ENCODE data around the gene AP1B1. TPM values are rescaled to one million over a fixed set of nuclear protein-coding genes. Genes with fewer than 3 reads are reported as not detected.

Gene AP1B1
- total and polyA plus RNA-seq, 2 of the 8 experiments (the other 6 are each of a cell fraction or from before 2014, with no cell fraction given), result 64.2 to 86.8 TPM

DNA sequence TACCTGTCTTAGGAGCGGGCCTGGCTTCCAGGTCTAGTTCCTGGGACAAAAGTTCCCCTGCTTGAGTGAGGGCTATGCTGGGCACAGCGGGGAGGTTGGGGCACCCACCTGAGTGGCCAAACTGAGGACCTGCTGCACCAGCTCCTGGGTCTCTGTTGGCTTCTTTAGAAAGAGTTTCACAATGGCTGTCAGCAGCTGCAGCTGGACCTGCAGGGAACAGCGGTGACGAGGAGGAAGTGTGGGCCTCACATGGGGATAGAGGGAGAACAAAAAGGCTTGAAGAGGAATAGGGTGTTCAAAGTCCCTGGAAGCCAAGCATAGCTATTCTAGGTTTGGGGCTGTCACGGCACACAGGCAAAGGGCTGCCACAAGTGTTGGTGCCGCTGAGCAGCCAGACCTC is 46.2 kb downstream of the AP1B1 start (continued):
- TF ChIP-seq, protein P1, sequence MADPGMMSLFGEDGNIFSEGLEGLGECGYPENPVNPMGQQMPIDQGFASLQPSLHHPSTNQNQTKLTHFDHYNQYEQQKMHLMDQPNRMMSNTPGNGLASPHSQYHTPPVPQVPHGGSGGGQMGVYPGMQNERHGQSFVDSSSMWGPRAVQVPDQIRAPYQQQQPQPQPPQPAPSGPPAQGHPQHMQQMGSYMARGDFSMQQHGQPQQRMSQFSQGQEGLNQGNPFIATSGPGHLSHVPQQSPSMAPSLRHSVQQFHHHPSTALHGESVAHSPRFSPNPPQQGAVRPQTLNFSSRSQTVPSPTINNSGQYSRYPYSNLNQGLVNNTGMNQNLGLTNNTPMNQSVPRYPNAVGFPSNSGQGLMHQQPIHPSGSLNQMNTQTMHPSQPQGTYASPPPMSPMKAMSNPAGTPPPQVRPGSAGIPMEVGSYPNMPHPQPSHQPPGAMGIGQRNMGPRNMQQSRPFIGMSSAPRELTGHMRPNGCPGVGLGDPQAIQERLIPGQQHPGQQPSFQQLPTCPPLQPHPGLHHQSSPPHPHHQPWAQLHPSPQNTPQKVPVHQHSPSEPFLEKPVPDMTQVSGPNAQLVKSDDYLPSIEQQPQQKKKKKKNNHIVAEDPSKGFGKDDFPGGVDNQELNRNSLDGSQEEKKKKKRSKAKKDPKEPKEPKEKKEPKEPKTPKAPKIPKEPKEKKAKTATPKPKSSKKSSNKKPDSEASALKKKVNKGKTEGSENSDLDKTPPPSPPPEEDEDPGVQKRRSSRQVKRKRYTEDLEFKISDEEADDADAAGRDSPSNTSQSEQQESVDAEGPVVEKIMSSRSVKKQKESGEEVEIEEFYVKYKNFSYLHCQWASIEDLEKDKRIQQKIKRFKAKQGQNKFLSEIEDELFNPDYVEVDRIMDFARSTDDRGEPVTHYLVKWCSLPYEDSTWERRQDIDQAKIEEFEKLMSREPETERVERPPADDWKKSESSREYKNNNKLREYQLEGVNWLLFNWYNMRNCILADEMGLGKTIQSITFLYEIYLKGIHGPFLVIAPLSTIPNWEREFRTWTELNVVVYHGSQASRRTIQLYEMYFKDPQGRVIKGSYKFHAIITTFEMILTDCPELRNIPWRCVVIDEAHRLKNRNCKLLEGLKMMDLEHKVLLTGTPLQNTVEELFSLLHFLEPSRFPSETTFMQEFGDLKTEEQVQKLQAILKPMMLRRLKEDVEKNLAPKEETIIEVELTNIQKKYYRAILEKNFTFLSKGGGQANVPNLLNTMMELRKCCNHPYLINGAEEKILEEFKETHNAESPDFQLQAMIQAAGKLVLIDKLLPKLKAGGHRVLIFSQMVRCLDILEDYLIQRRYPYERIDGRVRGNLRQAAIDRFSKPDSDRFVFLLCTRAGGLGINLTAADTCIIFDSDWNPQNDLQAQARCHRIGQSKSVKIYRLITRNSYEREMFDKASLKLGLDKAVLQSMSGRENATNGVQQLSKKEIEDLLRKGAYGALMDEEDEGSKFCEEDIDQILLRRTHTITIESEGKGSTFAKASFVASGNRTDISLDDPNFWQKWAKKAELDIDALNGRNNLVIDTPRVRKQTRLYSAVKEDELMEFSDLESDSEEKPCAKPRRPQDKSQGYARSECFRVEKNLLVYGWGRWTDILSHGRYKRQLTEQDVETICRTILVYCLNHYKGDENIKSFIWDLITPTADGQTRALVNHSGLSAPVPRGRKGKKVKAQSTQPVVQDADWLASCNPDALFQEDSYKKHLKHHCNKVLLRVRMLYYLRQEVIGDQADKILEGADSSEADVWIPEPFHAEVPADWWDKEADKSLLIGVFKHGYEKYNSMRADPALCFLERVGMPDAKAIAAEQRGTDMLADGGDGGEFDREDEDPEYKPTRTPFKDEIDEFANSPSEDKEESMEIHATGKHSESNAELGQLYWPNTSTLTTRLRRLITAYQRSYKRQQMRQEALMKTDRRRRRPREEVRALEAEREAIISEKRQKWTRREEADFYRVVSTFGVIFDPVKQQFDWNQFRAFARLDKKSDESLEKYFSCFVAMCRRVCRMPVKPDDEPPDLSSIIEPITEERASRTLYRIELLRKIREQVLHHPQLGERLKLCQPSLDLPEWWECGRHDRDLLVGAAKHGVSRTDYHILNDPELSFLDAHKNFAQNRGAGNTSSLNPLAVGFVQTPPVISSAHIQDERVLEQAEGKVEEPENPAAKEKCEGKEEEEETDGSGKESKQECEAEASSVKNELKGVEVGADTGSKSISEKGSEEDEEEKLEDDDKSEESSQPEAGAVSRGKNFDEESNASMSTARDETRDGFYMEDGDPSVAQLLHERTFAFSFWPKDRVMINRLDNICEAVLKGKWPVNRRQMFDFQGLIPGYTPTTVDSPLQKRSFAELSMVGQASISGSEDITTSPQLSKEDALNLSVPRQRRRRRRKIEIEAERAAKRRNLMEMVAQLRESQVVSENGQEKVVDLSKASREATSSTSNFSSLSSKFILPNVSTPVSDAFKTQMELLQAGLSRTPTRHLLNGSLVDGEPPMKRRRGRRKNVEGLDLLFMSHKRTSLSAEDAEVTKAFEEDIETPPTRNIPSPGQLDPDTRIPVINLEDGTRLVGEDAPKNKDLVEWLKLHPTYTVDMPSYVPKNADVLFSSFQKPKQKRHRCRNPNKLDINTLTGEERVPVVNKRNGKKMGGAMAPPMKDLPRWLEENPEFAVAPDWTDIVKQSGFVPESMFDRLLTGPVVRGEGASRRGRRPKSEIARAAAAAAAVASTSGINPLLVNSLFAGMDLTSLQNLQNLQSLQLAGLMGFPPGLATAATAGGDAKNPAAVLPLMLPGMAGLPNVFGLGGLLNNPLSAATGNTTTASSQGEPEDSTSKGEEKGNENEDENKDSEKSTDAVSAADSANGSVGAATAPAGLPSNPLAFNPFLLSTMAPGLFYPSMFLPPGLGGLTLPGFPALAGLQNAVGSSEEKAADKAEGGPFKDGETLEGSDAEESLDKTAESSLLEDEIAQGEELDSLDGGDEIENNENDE (IDR thresholded peaks at IDR 0.05; ENCODE audit: insufficient replicate concordance, low read length), result no peak
- TF ChIP-seq EP300 (IDR thresholded peaks at IDR 0.05; ENCODE audit: borderline replicate concordance in 1 of 2, low read depth in 2 of 2, low read length in 2 of 2) (no peak), SP1 (IDR thresholded peaks at IDR 0.05; ENCODE audit: low read depth, low read length) (no peak), POLR2A (IDR thresholded peaks at IDR 0.05; ENCODE audit: control extremely low read depth in 1 of 2, low read depth in 2 of 2, low read length in 2 of 2) (no peak)

Measured in H1 (cell line).